Fibroblast of skin of back (primary cell): Measurements from ENCODE around the gene SLC1A2.

Source experiments
- DNase-seq: peaks from one replicate; pipeline ENCODE4 v3.0.0-alpha.2; 2013

SLC1A2 gene

DNA sequence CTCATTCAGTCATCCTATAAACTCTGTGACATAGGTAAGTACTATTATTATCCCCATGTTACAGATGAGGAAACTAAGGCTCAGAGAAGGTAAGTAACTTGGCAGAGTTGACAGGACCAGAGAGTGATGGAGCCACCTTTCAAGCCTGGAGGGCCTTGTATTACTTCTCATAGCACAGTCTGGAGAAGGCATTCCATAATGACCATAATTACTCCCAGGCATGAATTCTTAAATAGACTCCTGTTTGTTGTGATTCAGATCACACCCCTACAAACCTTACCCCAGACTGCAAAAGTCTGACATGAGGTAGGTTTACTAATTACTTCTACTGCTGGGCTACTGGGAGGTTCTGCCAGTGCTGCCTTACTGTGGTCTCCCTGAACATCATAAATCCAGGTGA is 203.4 kb downstream of the SLC1A2 start:
- no peak for DNase-seq

DNA sequence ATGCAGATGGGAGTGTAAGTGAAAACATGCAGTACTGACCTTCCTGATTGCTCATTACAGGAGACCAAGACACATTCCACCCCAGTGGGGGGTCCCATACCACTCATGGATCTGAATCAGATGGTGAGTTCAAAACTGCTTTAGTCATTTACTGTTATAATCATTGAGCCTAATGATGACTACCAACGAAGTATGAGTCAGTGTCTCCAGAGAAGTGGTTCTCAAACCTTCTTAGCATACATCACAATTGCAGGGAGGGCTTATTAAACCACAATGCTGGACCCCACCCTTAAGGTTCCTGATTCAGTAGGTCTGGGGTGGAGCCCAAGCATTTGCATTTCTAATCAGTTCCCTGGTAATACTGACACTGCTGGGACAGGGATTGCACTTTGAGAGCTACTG is 204.6 kb downstream of the SLC1A2 start:
- peak; percentile 99 for DNase-seq

DNA sequence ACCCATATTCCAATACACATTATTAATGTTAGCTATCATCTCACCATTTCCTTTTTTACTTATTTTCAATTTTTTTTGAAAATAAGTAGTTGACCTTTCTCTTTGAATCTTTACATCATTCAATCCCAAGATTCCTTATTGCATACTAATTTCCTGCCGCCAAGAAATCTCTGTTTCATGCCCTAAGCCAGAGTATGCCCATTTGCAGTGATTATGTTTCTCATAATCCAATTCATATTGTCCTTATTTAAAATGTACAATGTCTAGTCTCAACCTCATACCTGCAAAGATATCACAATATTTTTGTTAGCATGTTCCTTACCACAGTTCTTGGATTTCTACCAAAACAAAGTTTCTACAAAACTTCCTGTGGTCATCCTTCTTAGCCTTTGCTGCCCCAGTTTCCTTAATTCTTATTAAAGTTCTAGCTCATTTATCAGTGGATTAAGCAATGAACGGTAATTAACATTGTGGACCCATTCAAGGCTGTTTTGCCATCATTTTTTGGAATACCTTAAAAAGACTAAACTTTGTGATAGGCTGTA is 205.1 kb downstream of the SLC1A2 start:
- peak; percentile 78 for DNase-seq

DNA sequence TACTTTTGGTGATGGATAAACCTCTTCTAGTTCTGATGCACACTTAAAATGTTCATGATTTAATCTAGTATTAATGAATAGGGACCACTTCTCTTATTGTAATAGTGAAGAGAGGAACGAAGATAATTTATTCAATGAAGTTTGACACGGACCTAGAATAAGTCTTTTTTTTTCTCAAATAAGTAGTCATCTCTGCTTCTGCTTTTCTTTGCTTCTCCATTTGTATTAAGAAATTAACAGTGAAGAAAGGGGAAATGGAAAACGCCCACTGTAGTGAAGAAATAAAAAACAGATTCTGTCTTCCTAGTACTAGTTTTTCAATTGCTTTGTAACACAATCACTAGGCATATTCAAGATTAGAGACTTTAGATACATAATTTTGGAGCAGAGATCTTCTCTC is 207.4 kb downstream of the SLC1A2 start:
- no peak for DNase-seq

DNA sequence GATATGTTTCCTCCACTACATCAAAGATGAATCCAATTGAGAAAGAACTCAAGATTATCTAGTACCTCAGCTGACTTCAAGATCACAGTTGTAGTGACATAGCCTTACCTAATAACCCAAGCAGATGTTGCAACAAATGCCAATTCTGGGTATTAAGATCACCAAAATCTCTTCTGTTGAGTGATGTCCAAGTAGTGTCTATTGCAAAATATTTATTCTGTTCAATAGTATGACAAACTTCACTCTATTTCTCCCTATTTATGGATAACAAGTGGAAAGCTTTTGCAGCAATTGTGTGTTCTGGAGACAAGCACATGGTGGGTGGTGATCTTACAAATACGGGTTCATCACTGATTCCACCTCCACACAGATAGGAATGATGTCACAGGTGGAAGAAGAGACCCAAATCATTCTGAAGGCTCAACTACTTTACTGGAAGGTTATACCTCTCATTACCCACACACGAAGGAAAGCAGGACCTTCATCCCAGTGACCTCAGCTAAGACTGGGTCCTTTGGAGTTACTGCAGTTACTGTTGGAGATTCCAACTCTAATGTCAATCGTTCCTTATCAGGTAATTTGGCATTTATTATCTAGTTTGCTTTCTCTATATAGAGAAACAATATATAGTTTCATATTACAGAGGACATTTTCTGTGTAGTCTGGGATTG is 208.3 kb downstream of the SLC1A2 start:
- no peak for DNase-seq

DNA sequence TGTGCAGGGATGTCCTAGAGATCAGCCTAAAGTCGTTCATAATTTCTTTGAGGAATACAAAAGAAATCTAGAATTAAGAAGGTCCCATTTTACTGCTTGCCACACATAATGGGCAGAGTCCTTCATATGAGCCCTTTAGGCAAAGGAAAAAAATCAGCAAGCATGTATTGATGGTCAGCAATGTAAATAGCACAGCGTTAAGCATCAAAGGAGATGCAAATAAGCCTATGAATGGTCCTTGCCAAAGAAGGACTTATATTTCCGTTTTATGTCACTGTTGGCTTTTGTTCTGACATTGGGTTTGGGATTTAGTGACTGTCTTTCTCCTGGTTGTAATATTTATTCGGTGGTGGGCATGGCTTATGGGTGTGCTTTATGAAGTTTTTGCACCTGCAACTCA is 210.6 kb downstream of the SLC1A2 start:
- DNase-seq, result no peak

DNA sequence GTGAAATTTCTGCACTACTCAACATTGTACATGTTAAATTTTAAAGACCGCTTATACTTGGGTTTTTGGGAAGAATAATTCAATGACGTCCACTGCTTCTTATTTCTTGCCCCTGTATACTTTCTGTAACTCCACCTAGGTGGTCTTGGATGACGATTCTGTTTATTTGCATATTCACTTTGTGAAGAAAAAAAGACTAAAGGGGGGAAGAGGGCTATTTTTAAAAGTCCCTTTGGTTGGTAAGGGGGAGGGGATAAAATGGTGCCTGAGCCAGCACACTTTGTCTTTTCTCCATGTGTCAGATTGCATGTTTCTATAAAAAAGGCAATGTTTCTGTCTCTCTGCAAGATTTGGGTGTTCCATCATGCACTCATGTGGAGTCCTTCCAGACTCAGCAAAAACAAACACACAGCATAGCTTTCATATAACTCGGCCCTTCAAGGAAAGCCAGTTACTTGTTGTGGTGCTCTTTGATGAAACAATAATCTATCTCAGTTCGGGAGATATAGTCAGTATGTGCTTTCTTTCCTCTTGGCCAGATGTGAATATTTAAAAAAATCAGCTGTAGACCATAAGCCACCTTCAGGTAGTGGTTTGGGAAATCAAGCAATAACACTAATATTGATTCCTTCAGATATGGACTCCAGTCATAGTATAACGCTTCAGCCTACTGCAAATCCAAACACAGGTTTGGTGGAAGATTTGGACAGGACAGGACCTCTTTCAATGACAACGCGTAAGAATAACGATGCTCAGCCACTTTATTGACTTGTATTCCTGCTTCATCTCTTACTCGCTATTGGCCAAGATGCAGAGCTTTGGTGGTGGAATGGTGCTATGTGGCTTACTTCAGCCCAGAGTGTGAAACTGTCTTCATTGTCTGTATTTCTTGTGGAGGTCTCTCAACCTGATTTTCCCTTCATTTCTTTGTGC is 211.6 kb downstream of the SLC1A2 start:
- DNase-seq, result no peak

DNA sequence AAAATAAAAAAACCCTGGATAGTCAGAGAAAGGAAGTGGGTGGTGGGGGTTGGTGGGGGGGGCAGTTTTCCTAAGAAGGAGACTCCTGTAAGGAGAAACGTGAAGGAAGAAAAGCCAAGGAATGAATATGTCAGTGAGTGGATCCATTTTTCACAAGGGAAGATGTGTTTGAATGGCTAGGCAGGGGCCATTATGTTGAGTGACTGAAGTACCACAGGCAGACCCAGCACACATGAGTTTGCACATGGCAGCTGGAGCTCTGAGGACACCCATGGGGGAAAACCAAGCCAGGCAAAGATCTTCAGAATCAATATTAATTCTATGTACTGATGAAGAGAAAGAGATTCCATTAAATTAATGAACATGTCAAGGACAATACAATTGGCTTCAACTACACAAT is 212.7 kb downstream of the SLC1A2 start:
- DNase-seq, result no peak

DNA sequence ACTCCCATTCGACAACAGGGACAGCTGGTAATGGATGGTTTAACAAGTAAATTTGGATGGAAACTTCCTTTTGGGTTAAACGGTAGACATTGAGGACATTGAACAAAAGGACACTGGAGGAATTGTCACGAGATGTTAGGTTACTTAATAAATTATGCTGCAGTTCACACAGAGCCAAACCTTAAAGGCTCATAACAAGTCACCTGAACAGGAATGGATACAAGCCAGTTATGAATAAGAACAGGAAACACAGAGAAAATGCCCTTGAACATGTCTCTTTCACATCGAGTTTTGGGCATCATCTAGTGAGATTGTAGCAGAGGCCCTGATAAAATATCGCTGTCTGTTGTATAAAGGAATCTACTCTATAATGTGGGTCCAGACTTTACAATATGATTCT is 214.7 kb downstream of the SLC1A2 start:
- DNase-seq, result no peak
